Measurements from ENCODE around the gene CADM3.
A peak's percentile ranks its signal among the peaks of the same experiment; 100 is the strongest.

Gene CADM3

GRCh38 chr1:159247266-159247665, 75.9 kb downstream of the CADM3 start:
- no peak for TF ChIP-seq CREB5 (CRISPR knock-in tag; IDR thresholded peaks at IDR 0.05; ENCODE audit: low read depth)
- TF ChIP-seq OSR1 (CRISPR knock-in tag; IDR thresholded peaks at IDR 0.05), result no peak
- no peak for TF ChIP-seq ZFP30 (CRISPR knock-in tag; IDR thresholded peaks at IDR 0.05)
- ATAC-seq, result no peak

GRCh38 chr1:159248311-159248710, 76.9 kb downstream of the CADM3 start:
- TF ChIP-seq TOX (CRISPR knock-in tag; IDR thresholded peaks at IDR 0.05; ENCODE audit: borderline replicate concordance) (no peak), TCF4 (CRISPR knock-in tag; IDR thresholded peaks at IDR 0.05; ENCODE audit: borderline replicate concordance) (no peak), TSHZ2 (CRISPR knock-in tag; IDR thresholded peaks at IDR 0.05) (no peak), ARNTL (CRISPR knock-in tag; IDR thresholded peaks at IDR 0.05; ENCODE audit: borderline replicate concordance, low read depth) (no peak), RARB (CRISPR knock-in tag; IDR thresholded peaks at IDR 0.05) (no peak), ZFP3 (CRISPR knock-in tag; IDR thresholded peaks at IDR 0.05) (no peak), ZNF565 (CRISPR knock-in tag; conservative IDR thresholded peaks at IDR 0.05; ENCODE audit: low read depth) (no peak), ZFP30 (CRISPR knock-in tag; IDR thresholded peaks at IDR 0.05) (no peak), PPARA (CRISPR knock-in tag; IDR thresholded peaks at IDR 0.05; ENCODE audit: borderline replicate concordance) (no peak)
- no peak for ATAC-seq

- peak; percentile 33; the same call in 2 of the 3 replicates for ATAC-seq
- no peak for TF ChIP-seq CREB5 (CRISPR knock-in tag; IDR thresholded peaks at IDR 0.05; ENCODE audit: low read depth)
- no peak for TF ChIP-seq PPARA (CRISPR knock-in tag; IDR thresholded peaks at IDR 0.05; ENCODE audit: borderline replicate concordance)
- no peak for TF ChIP-seq ZNF565 (CRISPR knock-in tag; conservative IDR thresholded peaks at IDR 0.05; ENCODE audit: low read depth)
- TF ChIP-seq ESRRG (CRISPR knock-in tag; IDR thresholded peaks at IDR 0.05), result no peak
- TF ChIP-seq ZFP3 (CRISPR knock-in tag; IDR thresholded peaks at IDR 0.05), result no peak
- TF ChIP-seq ZC3H10 (CRISPR knock-in tag; IDR thresholded peaks at IDR 0.05), result no peak
- no peak for TF ChIP-seq ARNTL (CRISPR knock-in tag; IDR thresholded peaks at IDR 0.05; ENCODE audit: borderline replicate concordance, low read depth)
Observed at GRCh38 chr1:159250638-159251216, 79.3 kb downstream of the CADM3 start.

All from SK-N-SH treated with all-trans-retinoic acid at 6 μM for 48 hours (cell line).